Bronchus fibroblast of lung (primary cell): Measurements from ENCODE around the gene CENPX. TPM values are rescaled to one million over a fixed set of nuclear protein-coding genes. Genes with fewer than 3 reads are reported as not detected.

ENCODE experiments used
- total RNA-seq: library from RNA; depleted of rRNA; stranded (reverse); fragments of >200 nt; gene quantifications from 2 replicates; pipeline ENCODE4 v1.2.3, GENCODE V29; 2015

The CENPX gene
- total RNA-seq = 135 and 149 TPM in 2 replicates

GRCh38 chr17:82022310-82022980, at the start of gene CENPX:
CENPX (minus strand) TSS chr17:82022878; CDS start chr17:82022861, 17 bp downstream.

GRCh38 chr17:82065638-82066303, 43.1 kb upstream of the CENPX start, which contains the start of gene DUS1L:
DUS1L (minus strand) TSS chr17:82065804; CDS start chr17:82065059, 745 bp downstream.

GRCh38 chr17:82051776-82052637, 29.3 kb upstream of the CENPX start, which contains the start of the genes GPS1 and RFNG:
GPS1 (plus strand) TSS chr17:82051898; CDS start chr17:82051932, 34 bp downstream.
RFNG (minus strand) TSS chr17:82051811; CDS start chr17:82051766, 45 bp downstream.

GRCh38 chr17:82037092-82037888, 14.6 kb upstream of the CENPX start, which contains the start of gene DCXR:
DCXR (minus strand) TSS chr17:82037697; CDS start chr17:82037682, 15 bp downstream.

GRCh38 chr17:82031303-82031884, 8.7 kb upstream of the CENPX start, which contains the start of gene RAC3:
RAC3 (plus strand) TSS chr17:82031678; CDS start chr17:82031762, 84 bp downstream.

GRCh38 chr17:82022981-82023446, 336 bp upstream of the CENPX start, which contains the start of gene LRRC45:
LRRC45 (plus strand) TSS chr17:82023305; CDS start chr17:82023644, 339 bp downstream.

GRCh38 chr17:81977211-81977808, 45.4 kb downstream of the CENPX start, which contains the start of gene ASPSCR1:
ASPSCR1 (plus strand) TSS chr17:81977629; CDS start chr17:81977647, 18 bp downstream.

Other genes starting within 250 kb of the CENPX start
- gene GCGR, start 218.7 kb downstream of the CENPX start, total RNA-seq = not detected in 2 replicates
- 131 and 139 TPM in 2 replicates for gene MCRIP1, start 189.6 kb downstream of the CENPX start, total RNA-seq
- not detected in 2 replicates for gene PPP1R27, start 187.8 kb downstream of the CENPX start, total RNA-seq
- gene P4HB, start 162.3 kb downstream of the CENPX start, total RNA-seq = 1,092 and 1,218 TPM in 2 replicates
- 498 and 540 TPM in 2 replicates for gene ARHGDIA, start 151.5 kb downstream of the CENPX start, total RNA-seq
- 243 and 244 TPM in 2 replicates for gene ALYREF, start 131.3 kb downstream of the CENPX start, total RNA-seq
- gene ANAPC11, start 131.2 kb downstream of the CENPX start, total RNA-seq = 306 and 308 TPM in 2 replicates
- 1.3 TPM in 2 replicates for gene NPB, start 120.6 kb downstream of the CENPX start, total RNA-seq
- gene PCYT2, start 111.5 kb downstream of the CENPX start, total RNA-seq = 138 and 142 TPM in 2 replicates
- gene SIRT7, start 104.7 kb downstream of the CENPX start, total RNA-seq = 14.0 and 15.0 TPM in 2 replicates
- gene MAFG, start 95.1 kb downstream of the CENPX start, total RNA-seq = 6.5 and 6.6 TPM in 2 replicates
- 151 and 163 TPM in 2 replicates for gene PYCR1, start 85.6 kb downstream of the CENPX start, total RNA-seq
- gene MYADML2, start 75.6 kb downstream of the CENPX start, total RNA-seq = not detected in 2 replicates
- gene NOTUM, start 61.7 kb downstream of the CENPX start, total RNA-seq = not detected in 2 replicates
- gene ASPSCR1, start 45.2 kb downstream of the CENPX start, total RNA-seq = 17.7 and 21.0 TPM in 2 replicates
- gene LRRC45, start 427 bp upstream of the CENPX start, total RNA-seq = 21.6 and 26.6 TPM in 2 replicates
- gene RAC3, start 8.8 kb upstream of the CENPX start, total RNA-seq = 65.2 and 69.6 TPM in 2 replicates
- gene DCXR, start 14.8 kb upstream of the CENPX start, total RNA-seq = 155 and 162 TPM in 2 replicates
- gene RFNG, start 28.9 kb upstream of the CENPX start, total RNA-seq = 42.0 and 45.8 TPM in 2 replicates
- gene GPS1, start 29.0 kb upstream of the CENPX start, total RNA-seq = 174 and 180 TPM in 2 replicates
- gene DUS1L, start 42.9 kb upstream of the CENPX start, total RNA-seq = 58.7 and 59.5 TPM in 2 replicates
- gene FASN, start 75.4 kb upstream of the CENPX start, total RNA-seq = 625 and 631 TPM in 2 replicates
- gene CCDC57, start 190.0 kb upstream of the CENPX start, total RNA-seq = 9.2 and 11.1 TPM in 2 replicates
- gene SLC16A3, start 206.2 kb upstream of the CENPX start, total RNA-seq = 201 and 213 TPM in 2 replicates